DMS 273 (cell line): Measurements from ENCODE around the gene SLC12A7.
"Not testable (repeated sequence)": the region's sequence is repeated elsewhere in the genome, so short reads cannot be mapped to it uniquely, and the experiment has no call there.

ENCODE experiments used
- DNase-seq: peaks from one replicate; lab custom pipeline; 2025; ENCODE audit not compliant: unreplicated experiment; lab: John Stamatoyannopoulos, UW

Gene SLC12A7

DNA sequence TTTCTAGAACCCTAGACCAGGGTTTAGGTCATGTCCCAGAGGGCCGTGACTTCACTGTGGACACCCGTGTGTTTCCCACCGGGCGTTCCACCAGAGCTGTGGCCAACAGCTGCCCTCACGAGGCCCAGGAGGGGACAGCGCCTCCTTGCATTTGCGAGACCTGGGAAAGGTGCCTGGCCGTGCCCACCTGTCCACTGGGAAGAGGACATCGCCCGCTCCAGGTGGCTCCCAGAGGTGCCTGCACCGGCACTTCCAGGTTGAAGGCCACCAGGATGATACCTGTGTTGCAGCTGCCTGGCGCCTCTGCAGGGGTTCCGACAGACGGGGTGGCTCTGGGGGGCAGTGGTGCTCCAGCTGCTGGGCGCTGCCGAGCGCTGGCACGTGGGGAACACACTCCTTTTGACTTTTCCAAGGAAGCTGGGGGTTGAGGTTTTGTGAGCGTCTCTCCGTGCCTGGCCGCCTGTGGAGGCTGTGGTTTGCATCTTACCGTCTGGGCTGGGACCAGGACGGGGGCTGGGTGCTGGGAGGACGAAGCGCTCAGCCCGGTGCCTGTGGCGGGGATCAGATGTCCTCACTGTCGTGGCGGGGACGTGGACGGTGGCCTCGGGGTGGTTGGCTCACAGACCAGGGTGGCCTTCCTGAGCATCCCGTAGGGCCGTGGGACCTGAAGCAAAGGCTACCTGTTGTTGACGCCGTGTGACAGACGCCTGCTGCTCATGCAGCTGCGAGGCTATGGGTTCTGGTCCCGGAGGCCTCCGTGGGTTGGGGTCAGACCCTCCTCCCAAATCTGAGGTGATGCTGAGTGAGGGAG, 84.0 kb downstream of the SLC12A7 start:
- no peak for DNase-seq

GRCh38 chr5:1026700-1027621, 84.9 kb downstream of the SLC12A7 start:
- DNase-seq, result no peak

GRCh38 chr5:1021969-1022336, 89.9 kb downstream of the SLC12A7 start:
- not testable (repeated sequence) for DNase-seq

GRCh38 chr5:1021136-1021968, 90.5 kb downstream of the SLC12A7 start:
- no peak for DNase-seq

DNA sequence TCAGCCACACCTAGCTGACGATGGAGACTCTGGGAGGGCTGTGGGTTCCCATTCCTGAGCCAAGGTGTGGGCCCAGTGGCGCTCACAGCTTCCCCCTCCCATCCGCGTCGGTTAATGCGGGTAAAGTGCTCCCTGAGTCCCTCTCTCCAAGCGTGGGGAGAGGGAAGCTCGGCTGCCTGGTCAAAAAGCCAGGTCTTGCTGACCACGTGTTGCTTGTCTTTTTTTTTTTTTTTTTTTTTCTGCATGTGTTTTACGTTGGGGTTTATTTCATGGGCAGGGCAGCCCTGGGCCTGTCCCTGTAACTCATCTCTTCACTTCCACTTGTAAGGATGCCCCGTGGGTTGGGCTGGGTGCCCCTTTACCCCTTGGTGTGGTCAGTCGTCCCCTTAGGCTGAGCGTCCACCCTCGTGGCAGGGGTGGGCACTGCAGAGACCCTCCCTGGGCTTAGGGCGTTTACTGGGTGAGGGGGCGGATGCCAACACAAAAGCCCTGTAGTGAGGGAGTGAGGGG, 91.4 kb downstream of the SLC12A7 start:
- no peak for DNase-seq

- DNase-seq, result no peak
Observed at GRCh38 chr5:1019001-1019905, 92.6 kb downstream of the SLC12A7 start.

DNA sequence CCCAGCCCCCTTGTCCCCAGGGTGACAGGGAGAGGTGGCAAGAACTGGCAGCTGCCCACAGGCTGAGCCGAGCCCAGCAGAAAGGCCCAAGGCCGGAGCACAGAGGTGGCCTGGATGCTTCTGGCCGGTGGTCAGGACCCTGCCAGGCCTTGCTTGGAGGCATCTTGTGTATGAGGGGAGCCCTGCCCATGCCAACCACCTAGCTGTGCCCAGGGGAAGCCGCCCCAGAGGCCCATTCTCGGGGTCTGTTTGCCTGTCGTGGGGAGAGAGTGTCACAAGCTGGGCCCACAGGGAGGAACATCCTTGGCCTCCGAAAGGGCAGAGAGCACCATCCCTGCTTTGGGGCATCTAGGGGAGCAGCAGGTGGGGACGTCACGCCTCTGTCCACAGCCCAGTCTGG, 93.3 kb downstream of the SLC12A7 start:
- DNase-seq, result no peak

- no peak for DNase-seq
Observed at GRCh38 chr5:1017691-1018455, 94.0 kb downstream of the SLC12A7 start.

DNA sequence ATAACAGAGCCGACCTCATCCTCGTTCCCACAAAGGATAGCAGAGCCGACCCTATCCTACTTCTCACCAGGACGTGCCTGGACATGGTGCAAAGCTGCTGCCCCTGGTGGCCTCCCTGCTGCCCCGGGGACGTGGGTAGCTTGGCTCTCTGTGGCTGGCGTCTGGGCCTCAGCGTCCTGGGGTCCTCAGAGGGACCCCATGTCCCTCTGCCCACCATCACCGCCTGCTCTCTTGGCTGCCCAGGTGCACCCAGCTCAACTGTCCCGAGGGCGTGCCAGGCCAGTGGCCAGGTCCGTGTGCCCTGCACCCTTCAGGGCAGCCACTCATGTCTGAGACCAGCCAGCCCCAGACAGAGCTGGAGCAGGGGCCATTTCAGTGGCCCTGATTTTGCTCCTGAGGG, 94.8 kb downstream of the SLC12A7 start:
- no peak for DNase-seq

DNA sequence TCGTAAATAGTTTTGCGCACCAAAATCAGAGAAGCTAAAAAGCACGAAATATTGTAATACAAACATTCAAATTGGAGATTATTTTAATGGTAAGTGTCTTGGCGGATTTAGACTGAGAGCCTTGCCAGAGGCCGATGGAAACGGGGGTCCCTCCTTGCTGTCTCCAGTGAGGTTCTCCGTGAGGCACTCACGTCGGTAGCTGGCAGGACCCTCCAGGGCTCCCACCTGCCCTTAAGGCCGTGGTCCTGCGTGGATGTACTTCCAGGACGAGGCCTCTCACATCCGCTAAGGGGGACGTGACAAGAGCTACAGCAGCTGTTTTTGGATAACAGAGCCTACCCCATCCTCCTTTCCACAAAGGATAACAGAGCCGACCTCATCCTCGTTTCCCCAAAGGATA, 95.4 kb downstream of the SLC12A7 start:
- DNase-seq, result no peak

GRCh38 chr5:1016036-1016435, 95.8 kb downstream of the SLC12A7 start:
- no peak for DNase-seq

DNA sequence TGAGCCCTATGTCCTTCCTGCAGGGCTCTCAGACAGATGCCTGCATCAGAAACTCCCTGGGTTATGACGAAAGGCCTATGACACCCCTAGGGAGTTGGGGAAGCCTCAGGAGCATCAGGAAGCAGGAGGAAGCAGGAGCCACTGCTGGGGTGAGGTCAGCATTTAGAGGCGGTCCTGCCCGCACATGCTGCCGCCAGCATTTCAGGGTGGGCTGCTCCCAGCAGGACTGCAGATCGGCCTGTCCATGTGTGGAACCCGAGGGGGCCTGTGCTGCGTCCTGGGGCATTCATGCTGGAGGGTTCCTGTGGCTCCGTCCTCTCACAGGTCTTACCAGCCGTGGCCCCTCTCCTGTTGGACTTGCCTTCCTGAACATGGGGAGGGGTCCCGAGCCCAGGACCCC, 96.4 kb downstream of the SLC12A7 start:
- no peak for DNase-seq

- no peak for DNase-seq
Observed at GRCh38 chr5:1014781-1015221, 97.1 kb downstream of the SLC12A7 start.

DNA sequence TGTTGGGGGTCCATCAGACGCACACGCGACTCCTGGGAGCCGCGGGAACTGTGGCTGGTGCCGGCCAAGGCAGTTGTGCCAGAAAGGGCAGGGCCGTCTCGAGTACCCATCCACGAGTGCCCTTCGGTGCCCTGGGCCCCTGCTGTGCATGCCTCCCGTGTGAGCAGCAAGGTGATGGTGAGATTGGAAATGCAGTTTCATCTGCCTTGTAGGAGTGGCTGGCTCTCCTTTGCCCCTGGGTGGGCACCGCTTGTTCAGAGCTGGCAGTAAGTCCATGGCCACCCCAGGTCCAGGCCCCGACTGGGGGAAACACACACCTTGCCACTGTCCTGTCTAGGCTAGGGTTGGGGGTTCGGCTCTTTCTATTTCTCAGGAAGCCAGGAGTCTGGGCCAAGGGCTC, 97.5 kb downstream of the SLC12A7 start:
- DNase-seq, result no peak

DNA sequence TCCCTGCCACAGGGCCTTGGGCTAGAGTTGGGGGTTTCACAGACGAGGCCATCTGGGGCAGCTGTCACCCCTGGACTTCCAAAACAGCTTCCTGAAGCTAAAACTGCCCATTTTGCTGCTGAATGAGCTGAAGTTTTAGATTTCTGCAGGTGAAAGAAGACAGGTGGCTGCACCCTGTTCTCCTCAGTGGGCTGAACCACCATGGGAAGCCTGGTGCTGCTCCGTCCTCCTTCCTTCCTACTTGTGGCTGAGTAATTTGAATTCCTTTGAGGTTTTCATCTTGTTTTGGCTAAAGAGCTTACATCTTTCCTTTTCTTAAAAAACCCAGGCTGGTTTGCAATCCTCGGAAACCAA, 97.9 kb downstream of the SLC12A7 start:
- DNase-seq, result no peak

- no peak for DNase-seq
Observed at GRCh38 chr5:1013238-1013947, 98.5 kb downstream of the SLC12A7 start.

- DNase-seq, result no peak
Observed at GRCh38 chr5:1012900-1013237, 99.0 kb downstream of the SLC12A7 start.

DNA sequence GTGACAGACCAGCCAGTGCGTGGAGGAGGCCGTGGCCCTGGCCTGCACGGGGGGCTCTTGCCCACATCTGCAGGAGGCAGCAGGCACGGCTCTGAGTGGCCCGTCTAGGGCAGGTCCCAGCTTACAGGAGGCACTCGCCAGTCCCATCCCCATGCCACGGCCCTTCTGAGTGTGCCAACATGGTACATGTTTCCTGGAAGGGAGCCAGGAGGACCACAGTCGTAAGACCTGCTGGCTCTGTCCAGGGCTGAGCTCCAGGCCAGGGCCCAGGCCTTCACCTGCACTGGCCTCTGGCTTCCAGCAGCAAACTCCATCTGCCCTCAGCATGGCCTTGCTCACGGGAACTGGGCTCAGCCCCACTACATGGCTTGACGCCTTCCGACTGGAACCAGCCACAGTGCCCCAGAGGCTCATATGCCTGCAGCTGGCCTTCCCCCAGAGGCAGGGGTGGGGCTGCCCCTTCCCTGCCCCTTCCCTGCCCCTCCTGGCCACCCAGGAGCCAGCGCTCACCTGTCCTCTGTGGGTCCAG, 99.5 kb downstream of the SLC12A7 start:
- DNase-seq, result no peak
